ENCODE results near the gene EMC9.

DNA sequence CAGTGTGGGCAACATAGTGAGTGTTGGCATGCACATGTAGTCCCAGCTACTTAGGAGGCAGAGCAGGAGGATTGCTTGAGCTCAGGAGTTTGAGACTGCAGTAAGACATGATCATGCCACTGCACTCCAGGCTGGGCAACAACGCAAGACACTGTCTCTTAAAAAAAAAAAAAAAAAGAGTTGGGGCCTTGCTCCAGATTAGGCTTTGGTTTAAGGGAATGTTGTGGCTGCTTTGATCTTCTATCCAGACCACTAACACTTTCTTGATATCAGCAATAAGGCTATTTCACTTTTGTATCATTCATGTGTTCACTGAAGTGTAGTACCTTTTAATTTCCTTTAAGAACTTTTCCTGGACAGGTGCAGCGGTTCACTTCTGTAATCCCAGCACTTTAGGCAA lies 13.7 kb downstream of the EMC9 start:
- TF ChIP-seq EZH2 (IDR thresholded peaks at IDR 0.05; ENCODE audit: insufficient read depth, low read length) = no peak
- TF ChIP-seq CTCF (IDR thresholded peaks at IDR 0.05; ENCODE audit: insufficient read depth, low read depth, low read length) = no peak
